ENCODE results near the gene ELAVL2.

Gene ELAVL2

DNA sequence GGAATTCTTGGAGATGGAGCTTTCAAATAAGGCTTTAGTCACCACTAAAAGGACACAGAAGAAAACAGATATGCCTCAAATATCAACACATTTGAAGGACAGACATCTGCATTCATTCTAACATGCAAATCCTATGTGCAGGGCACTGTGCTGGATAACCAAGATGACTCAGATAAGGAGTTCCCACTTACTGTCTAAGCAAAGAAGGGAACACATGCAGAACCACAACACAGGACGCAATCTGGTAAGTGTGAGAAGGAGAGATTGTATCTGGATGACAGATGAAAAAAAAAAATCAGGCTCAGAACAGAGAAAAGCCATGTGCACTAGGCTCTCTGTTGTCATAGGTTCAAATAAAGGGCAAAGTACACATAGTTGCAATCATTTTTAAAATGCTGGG lies 42.5 kb downstream of the ELAVL2 start:
- TF ChIP-seq, protein P1, sequence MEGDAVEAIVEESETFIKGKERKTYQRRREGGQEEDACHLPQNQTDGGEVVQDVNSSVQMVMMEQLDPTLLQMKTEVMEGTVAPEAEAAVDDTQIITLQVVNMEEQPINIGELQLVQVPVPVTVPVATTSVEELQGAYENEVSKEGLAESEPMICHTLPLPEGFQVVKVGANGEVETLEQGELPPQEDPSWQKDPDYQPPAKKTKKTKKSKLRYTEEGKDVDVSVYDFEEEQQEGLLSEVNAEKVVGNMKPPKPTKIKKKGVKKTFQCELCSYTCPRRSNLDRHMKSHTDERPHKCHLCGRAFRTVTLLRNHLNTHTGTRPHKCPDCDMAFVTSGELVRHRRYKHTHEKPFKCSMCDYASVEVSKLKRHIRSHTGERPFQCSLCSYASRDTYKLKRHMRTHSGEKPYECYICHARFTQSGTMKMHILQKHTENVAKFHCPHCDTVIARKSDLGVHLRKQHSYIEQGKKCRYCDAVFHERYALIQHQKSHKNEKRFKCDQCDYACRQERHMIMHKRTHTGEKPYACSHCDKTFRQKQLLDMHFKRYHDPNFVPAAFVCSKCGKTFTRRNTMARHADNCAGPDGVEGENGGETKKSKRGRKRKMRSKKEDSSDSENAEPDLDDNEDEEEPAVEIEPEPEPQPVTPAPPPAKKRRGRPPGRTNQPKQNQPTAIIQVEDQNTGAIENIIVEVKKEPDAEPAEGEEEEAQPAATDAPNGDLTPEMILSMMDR (IDR thresholded peaks at IDR 0.05; ENCODE audit: borderline replicate concordance, insufficient read depth, low read depth, low read length), result no peak
- no peak overlapping the region for H3K4me3 ChIP-seq (ENCODE audit: low read depth, low read length)

DNA sequence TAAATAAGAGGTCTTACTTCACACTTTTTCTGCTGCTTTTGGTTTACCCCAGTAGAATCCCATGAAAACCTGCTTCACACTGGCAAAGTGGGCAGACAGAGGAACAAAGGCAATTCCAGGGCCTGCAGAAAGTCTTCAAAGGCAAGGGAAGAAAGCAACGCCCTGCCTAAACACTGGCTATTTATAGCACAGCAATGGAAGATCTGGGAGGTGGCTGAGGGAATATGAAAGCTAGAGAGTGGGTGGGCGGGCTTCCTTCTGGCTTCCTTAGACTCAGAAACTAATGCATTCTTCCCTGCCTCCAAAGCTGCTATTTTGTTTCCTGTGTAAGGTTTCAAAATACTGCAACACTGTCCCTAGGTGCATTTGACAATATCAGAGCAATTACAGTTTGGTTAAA lies 46.8 kb downstream of the ELAVL2 start:
- TF ChIP-seq, protein P1 (IDR thresholded peaks at IDR 0.05; ENCODE audit: borderline replicate concordance, insufficient read depth, low read depth, low read length), result no peak
- H3K4me3 ChIP-seq (ENCODE audit: low read depth, low read length), result no peak overlapping the region

GRCh38 chr9:23777328-23777727 lies 48.7 kb downstream of the ELAVL2 start:
- H3K4me3 ChIP-seq (ENCODE audit: low read depth, low read length), result no peak overlapping the region
- TF ChIP-seq, protein P1 (IDR thresholded peaks at IDR 0.05; ENCODE audit: borderline replicate concordance, insufficient read depth, low read depth, low read length), result no peak

- no peak overlapping the region for H3K4me3 ChIP-seq (ENCODE audit: low read depth, low read length)
- TF ChIP-seq, protein P1 (IDR thresholded peaks at IDR 0.05; ENCODE audit: borderline replicate concordance, insufficient read depth, low read depth, low read length), result no peak
These were observed 50.5 kb downstream of the ELAVL2 start for GRCh38 chr9:23775549-23775948.

DNA sequence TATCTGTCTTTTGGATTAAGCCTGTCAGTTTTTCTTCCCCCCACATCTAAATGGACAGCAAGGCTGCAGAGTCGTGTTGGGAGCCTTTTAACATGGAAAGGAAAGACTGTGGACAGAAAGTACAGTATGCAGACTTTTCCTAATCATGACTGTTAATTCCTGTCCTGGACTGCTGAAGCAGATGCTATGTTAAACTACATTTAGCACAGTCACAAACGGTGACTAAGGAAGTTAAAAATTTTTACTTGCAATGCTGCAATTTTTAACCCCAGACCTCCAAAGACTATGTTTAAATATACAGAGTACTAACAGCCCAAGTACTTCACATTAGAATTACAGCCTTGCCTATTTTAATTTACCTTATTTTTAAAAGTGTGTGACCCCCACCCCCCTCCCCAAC lies 51.8 kb downstream of the ELAVL2 start:
- TF ChIP-seq, protein P1 (IDR thresholded peaks at IDR 0.05; ENCODE audit: borderline replicate concordance, insufficient read depth, low read depth, low read length), result no peak
- H3K4me3 ChIP-seq (ENCODE audit: low read depth, low read length), result no peak overlapping the region

GRCh38 chr9:23772385-23772783 lies 53.7 kb downstream of the ELAVL2 start:
- TF ChIP-seq, protein P1 (IDR thresholded peaks at IDR 0.05; ENCODE audit: borderline replicate concordance, insufficient read depth, low read depth, low read length), result no peak
- H3K4me3 ChIP-seq (ENCODE audit: low read depth, low read length), result no peak overlapping the region

DNA sequence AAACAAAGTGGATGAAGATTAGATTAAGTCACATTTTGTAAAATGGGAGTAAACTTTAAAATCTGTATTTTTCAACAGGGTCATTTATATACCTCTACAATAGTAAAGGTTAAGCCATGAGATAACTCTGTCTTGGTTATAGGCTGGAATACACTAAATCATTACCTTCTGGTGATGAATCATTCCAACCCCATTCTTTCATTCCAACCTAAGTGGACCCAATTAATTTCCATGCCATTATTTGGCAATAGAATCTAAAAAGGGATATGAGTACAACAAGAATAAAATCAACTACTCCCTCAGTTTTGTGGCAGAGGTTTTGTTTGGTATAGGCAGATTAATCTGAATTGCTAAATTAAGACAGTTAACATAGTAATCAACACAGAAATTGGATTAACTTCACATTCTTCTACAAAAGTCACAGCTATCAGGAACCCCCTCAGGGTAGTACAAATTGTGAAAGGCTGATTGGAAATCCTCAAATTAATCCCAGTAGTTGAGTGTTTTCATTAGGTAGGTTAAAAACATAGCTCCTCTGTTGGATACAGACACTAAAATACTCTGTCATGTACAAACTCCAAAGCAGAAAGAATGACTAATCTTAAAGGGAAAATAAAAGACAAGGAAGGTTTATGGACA lies 54.2 kb downstream of the ELAVL2 start:
- TF ChIP-seq, protein P1 (IDR thresholded peaks at IDR 0.05; ENCODE audit: borderline replicate concordance, insufficient read depth, low read depth, low read length), result no peak
- H3K4me3 ChIP-seq (ENCODE audit: low read depth, low read length), result no peak overlapping the region

Data from GM12875 (cell line).